ENCODE results near the gene OR5AR1. TPM values are rescaled to one million over a fixed set of nuclear protein-coding genes. Genes with fewer than 3 reads are reported as not detected.
"Not testable (repeated sequence)": the region's sequence is repeated elsewhere in the genome, so short reads cannot be mapped to it uniquely, and the experiment has no call there.

Gene OR5AR1
- polyA plus RNA-seq (ENCODE audit: insufficient read depth in 1 of 5, insufficient read length in 5 of 5, low replicate concordance in 1 of 5): not detected
- long read RNA-seq, donor 1: 0 reads
- long read RNA-seq, donor 2: 0 reads
- long read RNA-seq, donor 3: 0 reads
- long read RNA-seq, donor 4: 0 reads
- long read RNA-seq, donor 5: 0 reads
- long read RNA-seq, donor 6: 0 reads
- long read RNA-seq, donor 7: 0 reads
- long read RNA-seq, donor 8: 0 reads

DNA sequence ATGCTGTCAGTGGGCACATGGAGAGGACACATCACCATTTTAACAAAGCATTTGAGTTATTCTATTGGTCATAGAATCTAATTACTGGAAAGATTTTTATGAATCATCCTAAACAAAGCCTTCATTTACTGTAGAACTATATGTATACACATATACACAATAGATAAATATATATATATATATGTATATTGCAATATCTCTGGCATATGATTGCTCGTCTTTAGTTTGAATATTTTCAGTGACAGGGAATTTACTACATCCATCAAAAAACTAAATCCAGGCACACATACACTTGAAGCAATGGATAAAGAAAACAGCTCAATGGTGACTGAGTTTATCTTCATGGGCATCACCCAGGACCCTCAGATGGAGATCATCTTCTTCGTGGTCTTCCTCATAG, at the start of gene OR5AR1:
OR5AR1 (plus strand) TSS at position 301 of the 400 bp plus-strand sequence; CDS start at position 301, 0 bp downstream.
- DNase-seq: no peak

- DNase-seq: peak; percentile 3 to 8
Measured at GRCh38 chr11:56624661-56625110, 38.8 kb upstream of the OR5AR1 start.

DNA sequence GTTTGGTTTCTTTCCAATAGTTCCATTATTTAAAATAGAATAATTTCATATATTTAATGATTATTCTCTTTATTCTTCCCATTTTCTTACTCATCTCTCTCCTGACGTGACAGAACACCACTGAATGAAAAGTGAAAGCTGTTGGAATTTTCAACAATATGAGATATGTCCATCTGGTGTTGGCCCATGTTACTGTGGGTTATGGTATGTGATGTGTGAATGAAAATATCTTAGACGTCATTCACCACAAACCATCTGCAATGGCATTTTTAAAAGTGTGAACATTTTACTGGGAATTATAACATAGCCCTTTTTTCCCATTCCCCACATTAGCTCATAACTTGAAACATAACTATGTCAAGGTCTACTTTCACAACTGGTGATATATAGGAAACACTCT, 37.5 kb upstream of the OR5AR1 start:
- DNase-seq: no peak

DNA sequence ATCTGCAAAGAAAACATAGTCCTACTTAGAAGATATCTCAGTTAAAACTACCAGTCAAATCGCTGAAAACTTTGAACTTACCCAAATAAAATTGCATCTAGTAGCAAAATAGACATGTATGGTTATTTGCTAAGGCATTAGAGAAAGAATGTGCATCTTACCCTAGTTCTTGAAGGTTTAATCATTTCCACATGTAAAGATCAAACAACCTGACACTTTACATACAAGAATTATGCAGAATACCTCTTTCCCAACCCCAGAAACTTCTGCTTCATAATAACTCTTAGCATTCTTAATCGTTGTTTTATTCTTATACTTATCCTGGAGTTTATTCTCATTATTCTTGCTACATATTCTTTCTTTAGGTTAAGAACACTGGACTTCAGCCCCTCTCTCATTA, 31.2 kb upstream of the OR5AR1 start:
- DNase-seq: no peak

- DNase-seq: no peak
Measured at GRCh38 chr11:56636861-56637260, 26.6 kb upstream of the OR5AR1 start.

DNA sequence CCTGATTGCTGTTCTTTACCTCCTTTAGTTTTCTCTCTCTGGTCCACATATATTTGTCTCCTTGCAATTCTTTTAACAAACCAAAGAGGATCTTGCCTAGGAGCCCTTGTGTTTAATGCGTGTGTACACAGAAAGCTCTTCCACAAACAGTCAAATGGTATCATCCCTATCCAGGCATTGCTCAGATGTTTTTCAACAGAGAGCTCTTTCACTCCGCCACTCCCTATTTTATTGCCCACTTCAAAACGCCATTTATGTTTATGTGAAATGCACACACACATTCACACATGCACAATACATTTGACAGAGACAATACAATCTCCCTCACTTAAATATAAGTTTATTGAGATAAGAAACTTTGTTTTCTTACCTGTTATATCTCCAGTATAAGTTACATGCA, 26.0 kb upstream of the OR5AR1 start:
- no peak for DNase-seq

DNA sequence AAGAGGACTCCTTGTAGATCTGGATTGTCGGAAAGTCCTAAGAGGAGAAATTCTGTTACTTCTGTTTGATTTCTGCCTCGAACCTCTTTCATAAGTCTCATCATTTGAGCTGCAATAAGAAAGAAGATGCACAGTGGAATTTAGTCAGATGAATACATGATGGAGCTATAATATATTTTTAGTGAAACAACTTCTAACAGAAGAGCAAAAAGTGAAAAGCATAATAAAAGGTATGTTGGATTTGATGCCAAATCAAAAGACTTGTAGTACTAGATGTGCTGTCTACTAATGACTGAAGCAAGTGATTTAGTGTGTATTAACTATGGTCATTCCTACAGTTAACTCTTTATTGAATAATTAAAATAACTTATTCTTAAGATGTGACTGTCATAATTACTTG, 21.1 kb upstream of the OR5AR1 start, which contains the start of gene OR5AP2:
OR5AP2 (minus strand) TSS at position 101 of the 400 bp plus-strand sequence; CDS start at position 101, 0 bp downstream.
- DNase-seq: no peak

DNA sequence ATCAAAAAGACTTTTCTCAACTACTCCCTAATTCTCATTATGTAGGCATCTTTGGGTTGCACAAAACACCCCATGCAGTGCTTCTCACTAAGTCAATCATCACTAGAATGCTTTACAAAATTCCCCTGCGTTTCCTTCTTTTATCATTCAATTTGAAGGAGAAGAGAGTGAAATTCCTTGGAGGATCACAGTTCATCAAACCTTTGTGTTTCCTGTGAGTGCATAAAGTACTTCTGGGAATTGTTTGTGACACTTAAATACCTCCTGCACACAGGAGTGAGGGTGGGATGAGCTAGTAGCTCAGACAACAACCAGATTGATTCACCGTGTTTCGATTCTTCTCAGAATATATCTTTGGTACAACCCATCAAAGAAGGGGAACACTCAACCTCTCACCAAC, 3.7 kb upstream of the OR5AR1 start:
- no peak for DNase-seq

DNA sequence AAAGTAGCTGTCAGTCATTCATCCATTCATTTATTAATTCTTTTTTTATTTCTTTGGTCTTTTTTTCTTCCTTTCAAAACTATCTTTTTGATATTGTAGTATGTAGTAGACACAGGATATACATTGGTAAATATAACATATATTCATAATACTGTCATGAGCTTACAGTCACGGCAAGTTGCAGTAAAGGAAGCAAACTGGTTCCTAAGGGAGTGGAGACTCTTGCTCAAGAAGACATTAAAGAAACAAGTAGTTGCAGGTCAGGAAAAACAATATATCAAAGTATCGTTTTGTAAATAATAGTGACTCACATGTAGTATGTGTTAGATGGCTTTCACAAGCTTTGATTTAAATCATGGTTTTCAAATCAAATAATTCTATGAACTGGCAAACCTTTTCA, 7.5 kb downstream of the OR5AR1 start:
- no peak for DNase-seq

DNA sequence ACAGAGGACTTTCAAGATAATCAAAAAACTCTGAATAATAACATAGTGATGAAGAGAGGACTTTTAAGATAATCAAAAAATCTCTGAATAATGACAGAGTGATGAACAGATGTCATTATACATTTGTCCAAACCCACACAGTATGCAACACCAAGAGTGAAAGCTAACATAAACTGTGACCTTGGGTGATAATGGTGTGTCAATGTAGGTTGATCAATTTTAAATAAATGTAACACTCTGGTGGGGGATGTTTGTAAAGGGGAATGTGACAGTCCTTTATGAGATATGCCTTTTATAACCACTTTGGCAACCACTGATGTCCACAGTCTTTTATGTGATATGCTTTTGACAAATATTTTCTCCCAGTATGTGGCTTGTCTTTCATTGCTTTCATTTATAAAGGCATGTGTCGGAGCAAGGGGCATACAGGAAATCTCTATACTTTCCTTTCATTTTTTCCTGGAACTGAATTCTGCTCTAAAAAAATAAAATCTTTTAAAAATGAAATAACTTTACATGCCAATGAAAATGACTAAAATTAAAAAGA, 25.1 kb downstream of the OR5AR1 start:
- no peak for DNase-seq

- DNase-seq: not testable (repeated sequence)
Measured at GRCh38 chr11:56691179-56691578, 27.7 kb downstream of the OR5AR1 start.

DNA sequence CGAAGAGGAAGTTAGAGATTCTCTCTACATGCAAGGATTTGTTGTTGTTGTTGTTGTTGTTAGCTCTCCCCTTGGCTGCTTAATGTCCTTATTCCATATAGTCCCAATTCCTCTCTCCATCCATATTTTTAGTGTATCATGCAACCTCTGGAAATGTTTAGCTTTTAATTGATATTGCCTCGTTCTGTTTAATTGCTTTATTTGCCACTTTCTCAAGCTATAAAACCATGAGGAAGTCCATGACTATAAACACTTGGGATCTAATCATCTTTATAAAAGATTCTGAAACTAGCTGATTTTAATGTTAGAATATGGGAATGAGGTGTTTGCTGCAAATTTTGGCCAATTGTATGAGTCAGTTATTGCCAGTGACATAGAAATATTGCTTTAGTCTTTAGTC, 29.9 kb downstream of the OR5AR1 start:
- no peak for DNase-seq

- DNase-seq: no peak
Measured at GRCh38 chr11:56698795-56699194, 35.3 kb downstream of the OR5AR1 start, which contains the start of gene OR9G1. Gene OR9G1, plus strand, starts transcription at chr11:56699095. Its CDS starts 1,293 bp downstream, at chr11:56700388.

DNA sequence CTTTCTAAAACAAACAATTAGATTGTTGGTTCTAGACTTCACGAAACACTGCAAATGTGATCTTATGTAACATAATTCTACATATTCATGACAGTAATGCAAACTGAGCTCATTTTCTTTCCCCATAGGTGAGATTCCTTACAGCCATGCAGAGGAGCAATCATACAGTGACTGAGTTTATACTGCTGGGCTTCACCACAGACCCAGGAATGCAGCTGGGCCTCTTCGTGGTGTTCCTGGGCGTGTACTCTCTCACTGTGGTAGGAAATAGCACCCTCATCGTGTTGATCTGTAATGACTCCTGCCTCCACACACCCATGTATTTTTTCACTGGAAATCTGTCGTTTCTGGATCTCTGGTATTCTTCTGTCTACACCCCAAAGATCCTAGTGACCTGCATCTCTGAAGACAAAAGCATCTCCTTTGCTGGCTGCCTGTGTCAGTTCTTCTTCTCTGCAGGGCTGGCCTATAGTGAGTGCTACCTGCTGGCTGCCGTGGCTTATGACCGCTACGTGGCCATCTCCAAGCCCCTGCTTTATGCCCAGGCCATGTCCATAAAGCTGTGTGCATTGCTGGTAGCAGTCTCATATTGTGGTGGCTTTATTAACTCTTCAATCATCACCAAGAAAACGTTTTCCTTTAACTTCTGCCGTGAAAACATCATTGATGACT, 36.9 kb downstream of the OR5AR1 start:
- DNase-seq: no peak

DNA sequence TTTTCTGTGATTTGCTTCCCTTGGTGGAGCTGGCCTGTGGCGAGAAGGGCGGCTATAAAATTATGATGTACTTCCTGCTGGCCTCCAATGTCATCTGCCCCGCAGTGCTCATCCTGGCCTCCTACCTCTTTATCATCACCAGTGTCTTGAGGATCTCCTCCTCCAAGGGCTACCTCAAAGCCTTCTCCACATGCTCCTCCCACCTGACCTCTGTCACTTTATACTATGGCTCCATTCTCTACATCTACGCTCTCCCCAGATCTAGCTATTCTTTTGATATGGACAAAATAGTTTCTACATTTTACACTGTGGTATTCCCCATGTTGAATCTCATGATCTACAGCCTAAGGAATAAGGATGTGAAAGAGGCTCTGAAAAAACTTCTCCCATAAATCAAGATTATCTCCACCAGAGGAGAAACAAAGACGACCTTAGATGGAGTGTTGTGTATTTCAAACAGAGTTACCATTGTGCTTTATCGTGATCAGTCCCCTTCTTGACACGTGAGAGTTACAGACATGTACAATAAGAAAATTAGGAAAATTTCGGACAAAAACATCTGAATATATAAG, 37.5 kb downstream of the OR5AR1 start:
- no peak for DNase-seq

- no peak for DNase-seq
Measured at GRCh38 chr11:56705784-56706396, 42.4 kb downstream of the OR5AR1 start.

DNA sequence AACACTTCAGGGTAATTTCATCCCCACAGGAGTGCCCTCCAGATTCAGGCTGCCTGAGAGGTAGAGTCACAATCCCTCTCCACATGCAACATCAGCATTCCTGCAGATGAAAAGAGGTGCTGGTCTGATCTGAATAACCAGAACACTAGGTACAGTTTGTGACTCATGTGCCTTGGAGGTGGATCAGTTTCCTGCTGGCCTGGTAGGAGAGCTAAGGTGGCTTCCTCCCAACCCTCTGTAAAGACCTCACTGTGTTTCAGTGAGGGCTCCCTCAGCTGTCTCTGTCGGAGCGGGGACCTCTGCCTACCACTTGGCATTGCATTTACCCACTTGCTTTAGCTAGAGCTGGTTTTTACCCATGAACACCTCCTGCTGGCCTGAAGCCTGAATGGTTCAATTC, 43.0 kb downstream of the OR5AR1 start:
- no peak for DNase-seq

- DNase-seq: no peak
Measured at GRCh38 chr11:56714206-56714605, 50.7 kb downstream of the OR5AR1 start.

All from right lung (tissue), 10 donors.